ENCODE results near the gene CDK2. TPM values are rescaled to one million over a fixed set of nuclear protein-coding genes. Genes with fewer than 3 reads are reported as not detected.

CDK2 gene
- total RNA-seq (2022; extraction: Qiagen RNA extraction; ENCODE audit: low read depth): 55.0 to 59.1 TPM (median 57.1 TPM) in 5 replicates

GRCh38 chr12:55966408-55967281, at the start of gene CDK2:
Gene CDK2, plus strand, starts transcription at chr12:55966830. Its CDS starts 179 bp downstream, at chr12:55967009.

GRCh38 chr12:55927588-55928502, 38.8 kb upstream of the CDK2 start, which contains the start of gene PYM1:
Gene PYM1, minus strand, starts transcription at chr12:55927894. Its CDS starts 133 bp downstream, at chr12:55927761.

GRCh38 chr12:55930771-55931316, 35.8 kb upstream of the CDK2 start, which contains the start of gene DGKA:
Gene DGKA, plus strand, starts transcription at chr12:55931162. Its CDS starts 5,342 bp downstream, at chr12:55936504.

GRCh38 chr12:55965941-55966407, 656 bp upstream of the CDK2 start, which contains the start of gene PMEL:
Gene PMEL, minus strand, starts transcription at chr12:55966042. Its CDS starts 31 bp downstream, at chr12:55966011.

GRCh38 chr12:55973599-55974307, 7.1 kb downstream of the CDK2 start, which contains the start of gene RAB5B:
Gene RAB5B, plus strand, starts transcription at chr12:55974078. Its CDS starts 12,883 bp downstream, at chr12:55986961.

GRCh38 chr12:55996715-55997534, 30.3 kb downstream of the CDK2 start, which contains the start of gene SUOX:
Gene SUOX, plus strand, starts transcription at chr12:55997276. Its CDS starts 4,946 bp downstream, at chr12:56002222.

GRCh38 chr12:56020423-56021184, 54.0 kb downstream of the CDK2 start, which contains the start of gene IKZF4:
Gene IKZF4, plus strand, starts transcription at chr12:56021043. Its CDS starts 451 bp downstream, at chr12:56021494.

Other genes with a start within 250 kb of the CDK2 start
- gene RDH5, start 246.4 kb upstream of the CDK2 start, total RNA-seq (2022; extraction: Qiagen RNA extraction; ENCODE audit: low read depth): 1.7 to 3.1 TPM (median 2.2 TPM) in 5 replicates
- 695 to 804 TPM (median 704 TPM) in 5 replicates for gene CD63, start 237.8 kb upstream of the CDK2 start, total RNA-seq (2022; extraction: Qiagen RNA extraction; ENCODE audit: low read depth)
- gene GDF11, start 223.7 kb upstream of the CDK2 start, total RNA-seq (2022; extraction: Qiagen RNA extraction; ENCODE audit: low read depth): 1.9 to 5.1 TPM (median 4.1 TPM) in 5 replicates
- 87.8 to 151 TPM (median 101 TPM) in 5 replicates for gene SARNP, start 149.1 kb upstream of the CDK2 start, total RNA-seq (2022; extraction: Qiagen RNA extraction; ENCODE audit: low read depth)
- 73.6 to 116 TPM (median 95.7 TPM) in 5 replicates for gene ORMDL2, start 148.8 kb upstream of the CDK2 start, total RNA-seq (2022; extraction: Qiagen RNA extraction; ENCODE audit: low read depth)
- 17.3 to 22.8 TPM (median 21.6 TPM) in 5 replicates for gene DNAJC14, start 137.2 kb upstream of the CDK2 start, total RNA-seq (2022; extraction: Qiagen RNA extraction; ENCODE audit: low read depth)
- gene MMP19, start 123.9 kb upstream of the CDK2 start, total RNA-seq (2022; extraction: Qiagen RNA extraction; ENCODE audit: low read depth): 0.13 to 4.5 TPM (median 0.17 TPM) in 5 replicates
- 35.9 to 40.2 TPM (median 38.8 TPM) in 5 replicates for gene PYM1, start 38.9 kb upstream of the CDK2 start, total RNA-seq (2022; extraction: Qiagen RNA extraction; ENCODE audit: low read depth)
- 16.5 to 20.0 TPM (median 19.3 TPM) in 5 replicates for gene DGKA, start 35.7 kb upstream of the CDK2 start, total RNA-seq (2022; extraction: Qiagen RNA extraction; ENCODE audit: low read depth)
- gene PMEL, start 788 bp upstream of the CDK2 start, total RNA-seq (2022; extraction: Qiagen RNA extraction; ENCODE audit: low read depth): 0.75 to 1.4 TPM (median 0.87 TPM) in 5 replicates
- 23.6 to 34.7 TPM (median 34.3 TPM) in 5 replicates for gene RAB5B, start 7.2 kb downstream of the CDK2 start, total RNA-seq (2022; extraction: Qiagen RNA extraction; ENCODE audit: low read depth)
- 7.0 to 9.4 TPM (median 8.1 TPM) in 5 replicates for gene SUOX, start 30.4 kb downstream of the CDK2 start, total RNA-seq (2022; extraction: Qiagen RNA extraction; ENCODE audit: low read depth)
- gene IKZF4, start 54.2 kb downstream of the CDK2 start, total RNA-seq (2022; extraction: Qiagen RNA extraction; ENCODE audit: low read depth): 1.8 to 3.4 TPM (median 2.4 TPM) in 5 replicates
- 641 to 1,011 TPM (median 739 TPM) in 5 replicates for gene RPS26, start 75.1 kb downstream of the CDK2 start, total RNA-seq (2022; extraction: Qiagen RNA extraction; ENCODE audit: low read depth)
- gene ERBB3, start 113.3 kb downstream of the CDK2 start, total RNA-seq (2022; extraction: Qiagen RNA extraction; ENCODE audit: low read depth): 1.1 to 2.8 TPM (median 1.7 TPM) in 5 replicates
- gene PA2G4, start 137.7 kb downstream of the CDK2 start, total RNA-seq (2022; extraction: Qiagen RNA extraction; ENCODE audit: low read depth): 293 to 379 TPM (median 323 TPM) in 5 replicates
- 5,266 to 6,618 TPM (median 5,546 TPM) in 5 replicates for gene RPL41, start 149.8 kb downstream of the CDK2 start, total RNA-seq (2022; extraction: Qiagen RNA extraction; ENCODE audit: low read depth)
- 2.4 to 3.7 TPM (median 2.8 TPM) in 5 replicates for gene ZC3H10, start 151.4 kb downstream of the CDK2 start, total RNA-seq (2022; extraction: Qiagen RNA extraction; ENCODE audit: low read depth)
- gene ESYT1, start 161.4 kb downstream of the CDK2 start, total RNA-seq (2022; extraction: Qiagen RNA extraction; ENCODE audit: low read depth): 59.0 to 74.9 TPM (median 65.7 TPM) in 5 replicates
- 71.8 to 84.7 TPM (median 75.8 TPM) in 5 replicates for gene MYL6B, start 185.8 kb downstream of the CDK2 start, total RNA-seq (2022; extraction: Qiagen RNA extraction; ENCODE audit: low read depth)
- gene MYL6, start 191.5 kb downstream of the CDK2 start, total RNA-seq (2022; extraction: Qiagen RNA extraction; ENCODE audit: low read depth): 2,092 to 2,946 TPM (median 2,208 TPM) in 5 replicates
- gene SMARCC2, start 222.7 kb downstream of the CDK2 start, total RNA-seq (2022; extraction: Qiagen RNA extraction; ENCODE audit: low read depth): 30.7 to 37.5 TPM (median 36.2 TPM) in 5 replicates